Measurements from ENCODE around the gene SLC8A3. TPM values are rescaled to one million over a fixed set of nuclear protein-coding genes. Genes with fewer than 3 reads are reported as not detected.

Gene SLC8A3
- total and polyA plus RNA-seq, 2 donors (not counting 3 experiments of a cell fraction or from before 2014, with no cell fraction given) = not detected

DNA sequence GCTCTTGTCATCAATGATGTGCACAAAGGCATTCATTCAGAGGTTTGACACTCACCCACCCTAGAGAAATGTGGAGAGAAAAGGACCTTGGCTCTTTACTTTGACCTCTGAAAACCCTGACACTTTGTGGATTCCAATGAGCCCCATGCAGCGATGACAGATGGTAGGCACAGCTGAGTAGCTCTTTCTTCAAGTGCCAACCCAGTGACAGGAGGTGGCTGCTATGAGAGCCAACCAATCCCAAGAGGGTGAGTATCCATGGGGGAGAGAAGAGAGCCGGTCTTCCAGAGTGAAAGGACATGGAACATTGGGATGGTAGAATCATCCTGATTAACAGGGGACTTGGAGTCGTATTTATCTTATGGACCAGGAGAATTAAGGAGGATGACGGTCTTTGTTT, 17.8 kb downstream of the SLC8A3 start:
- no TSS peak for BruUV-seq (replicated peaks)
- FAIRE-seq (no peak), DNase-seq (ENCODE audit: low read depth, low spot score) (no peak)
- Histone ChIP-seq H2AFZ (ENCODE audit: low read depth, low read length) (no peak overlapping the region), H3K4me3 (replicated peaks in 1 of 3; ENCODE audit: insufficient read depth in 1 of 3, low read depth in 1 of 3, low read length in 3 of 3) (no peak overlapping the region), H3K9me1 (replicated peaks; ENCODE audit: control insufficient read depth, extremely low read depth, insufficient read depth, low read length) (no peaks in the 10 kb centered on the region), H3K27ac (ENCODE audit: insufficient read depth, low read depth, low read length) (no peak overlapping the region), H3K79me2 (ENCODE audit: control insufficient read depth, insufficient read depth, low read length) (no peaks in the 10 kb centered on the region), H4K20me1 (replicated peaks; ENCODE audit: control insufficient read depth, extremely low read depth, insufficient read depth, low read length) (no peaks in the 10 kb centered on the region), H3K9me3 (replicated peaks; ENCODE audit: control insufficient read depth, insufficient read depth, low read length) (no peaks in the 10 kb centered on the region), H3K4me1 (ENCODE audit: control insufficient read depth, extremely low read depth, insufficient read depth, low read length) (no peaks in the 10 kb centered on the region), H3K27me3 (ENCODE audit: control insufficient read depth in 2 of 2, insufficient read depth in 2 of 2, low read length in 2 of 2) (no peaks in the 10 kb centered on the region), H3K4me2 (ENCODE audit: insufficient read depth, low read length) (no peak overlapping the region), H3K36me3 (ENCODE audit: control insufficient read depth in 2 of 2, extremely low read depth in 1 of 2, insufficient read depth in 2 of 2, low read length in 2 of 2) (no peaks in the 10 kb centered on the region), H3K9ac (replicated peaks; ENCODE audit: extremely low read depth, insufficient read depth, low read length) (no peak overlapping the region)
- ChIA-PET CTCF (no interaction called here), POLR2A (no interaction called here)
- intact Hi-C loops (cut with micrococcal nuclease) (no loop called here), dilution Hi-C loops (cut with MboI; ENCODE audit: extremely low pct_ligation_motif_present, low sequenced_read_pairs) (no loop called here)
- TF ChIP-seq EZH2 (IDR thresholded peaks at IDR 0.05; ENCODE audit: borderline replicate concordance, low read depth, low read length, severe bottlenecking) (no peak), POLR2AphosphoS5 (IDR thresholded peaks at IDR 0.05; ENCODE audit: insufficient read depth, low read depth, low read length) (no peak), GATA2 (IDR thresholded peaks at IDR 0.05; ENCODE audit: insufficient read depth, insufficient read length, low read depth, low read length) (no peak), JUN (IDR thresholded peaks at IDR 0.05; ENCODE audit: borderline replicate concordance, insufficient read depth, insufficient read length, low read depth) (no peak), FOS (IDR thresholded peaks at IDR 0.05; ENCODE audit: borderline replicate concordance, insufficient read depth, low read length) (no peak), POLR2A (IDR thresholded peaks at IDR 0.05; ENCODE audit: low read depth, low read length) (no peak), MYC (IDR thresholded peaks at IDR 0.05; ENCODE audit: low read depth, low read length) (no peak)
- TF ChIP-seq, protein P1, sequence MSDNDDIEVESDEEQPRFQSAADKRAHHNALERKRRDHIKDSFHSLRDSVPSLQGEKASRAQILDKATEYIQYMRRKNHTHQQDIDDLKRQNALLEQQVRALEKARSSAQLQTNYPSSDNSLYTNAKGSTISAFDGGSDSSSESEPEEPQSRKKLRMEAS (IDR thresholded peaks at IDR 0.05; ENCODE audit: insufficient read depth, insufficient read length) = no peak
- TF ChIP-seq, protein P2, sequence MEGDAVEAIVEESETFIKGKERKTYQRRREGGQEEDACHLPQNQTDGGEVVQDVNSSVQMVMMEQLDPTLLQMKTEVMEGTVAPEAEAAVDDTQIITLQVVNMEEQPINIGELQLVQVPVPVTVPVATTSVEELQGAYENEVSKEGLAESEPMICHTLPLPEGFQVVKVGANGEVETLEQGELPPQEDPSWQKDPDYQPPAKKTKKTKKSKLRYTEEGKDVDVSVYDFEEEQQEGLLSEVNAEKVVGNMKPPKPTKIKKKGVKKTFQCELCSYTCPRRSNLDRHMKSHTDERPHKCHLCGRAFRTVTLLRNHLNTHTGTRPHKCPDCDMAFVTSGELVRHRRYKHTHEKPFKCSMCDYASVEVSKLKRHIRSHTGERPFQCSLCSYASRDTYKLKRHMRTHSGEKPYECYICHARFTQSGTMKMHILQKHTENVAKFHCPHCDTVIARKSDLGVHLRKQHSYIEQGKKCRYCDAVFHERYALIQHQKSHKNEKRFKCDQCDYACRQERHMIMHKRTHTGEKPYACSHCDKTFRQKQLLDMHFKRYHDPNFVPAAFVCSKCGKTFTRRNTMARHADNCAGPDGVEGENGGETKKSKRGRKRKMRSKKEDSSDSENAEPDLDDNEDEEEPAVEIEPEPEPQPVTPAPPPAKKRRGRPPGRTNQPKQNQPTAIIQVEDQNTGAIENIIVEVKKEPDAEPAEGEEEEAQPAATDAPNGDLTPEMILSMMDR (IDR thresholded peaks at IDR 0.05; ENCODE audit: extremely low read depth in 1 of 2, insufficient read depth in 1 of 2, low read depth in 1 of 2, low read length in 2 of 2) = no peak

All from endothelial cell of umbilical vein (primary cell).